Transverse colon (tissue), 4 donors: Measurements from ENCODE around the gene SRP14. TPM values are rescaled to one million over a fixed set of nuclear protein-coding genes. Genes with fewer than 3 reads are reported as not detected.

ENCODE experiments used
- DNase-seq: peaks from one replicate; pipeline ENCODE4 v3.0.0-alpha.2; 2019
- H3K27ac ChIP-seq, 4 donors: fragments of 200-600 bp; sonication (generic); 2 replicates each; pipeline ENCODE4 v1.5.1; 2016 to 2018; ENCODE audit warnings: inconsistent platforms in 4 of 4
- H3K27me3 ChIP-seq: fragments of 200-600 bp; sonication (generic); 2 replicates; pipeline ENCODE4 v1.5.1; 2017; ENCODE audit warnings: inconsistent platforms
- H3K36me3 ChIP-seq, 4 donors: fragments of 200-600 bp; sonication (generic); 2 replicates each; pipeline ENCODE4 v1.5.1; 2017 to 2019; ENCODE audit warnings: inconsistent platforms in 4 of 4
- H3K4me1 ChIP-seq, 4 donors: fragments of 200-600 bp; sonication (generic); 2 replicates each; pipeline ENCODE4 v1.5.1; 2017 to 2020; ENCODE audit warnings: inconsistent platforms in 4 of 4
- H3K4me3 ChIP-seq, 4 donors: fragments of 200-600 bp; sonication (generic); 1 replicate in 1 of 4; 2 replicates in 3 of 4; pipeline versions ENCODE4 v1.5.1 to v1.6.1; 2017 to 2019; ENCODE audit warnings: inconsistent platforms in 4 of 4
- H3K9me3 ChIP-seq, 2 donors: fragments of 200-600 bp; sonication (generic); 2 replicates each; pipeline ENCODE4 v1.5.1; 2017 to 2019; ENCODE audit warnings: inconsistent platforms in 2 of 2
- CTCF ChIP-seq, 5 experiments: fragments of 200-600 bp in 3 of 5; fragments of 450-650 bp in 2 of 5; sonication (generic) in 3 of 5; IDR thresholded peaks; 1 replicate in 2 of 5; 2 replicates in 3 of 5; pipeline ENCODE4 v1.5.1; 2016 to 2017; ENCODE audit warnings: antibody characterized with exemption in 5 of 5, inconsistent platforms in 3 of 5, mild to moderate bottlenecking in 2 of 5, moderate library complexity in 1 of 5
- EP300 ChIP-seq: sonication (generic); formaldehyde crosslinking; IDR thresholded peaks from one replicate; pipeline ENCODE4 v1.6.1; 2017; ENCODE audit warnings: antibody characterized with exemption, low read depth
- POLR2A ChIP-seq: fragments of 450-650 bp; IDR thresholded peaks from one replicate; pipeline ENCODE4 v1.6.1; 2016; ENCODE audit warnings: antibody characterized with exemption, mild to moderate bottlenecking, moderate library complexity
- POLR2AphosphoS5 ChIP-seq, 3 donors: sonication (generic); formaldehyde crosslinking; IDR thresholded peaks; one replicate each; pipeline ENCODE4 v1.6.1; 2016; ENCODE audit warnings: antibody characterized with exemption in 3 of 3
- WGBS, 2 donors: methylation state at CpG; one replicate each; pipeline ENCODE4 v1.1.5; 2018; ENCODE audit warnings: low coverage in 1 of 2; 5-methylcytosine and 5-hydroxymethylcytosine counted together
- in situ Hi-C, 4 donors: fragments of 200-750 bp; cut with MboI; loops; one replicate each; pipeline versions ENCODE4 v1.15.0 to v1.15.1; 2017; ENCODE audit warnings: low sequenced_read_pairs in 3 of 4, low pct_ligation_motif_present in 1 of 4, low pct_unique_long_range_greater_than_20kb in 1 of 4
- intact Hi-C: fragments of 100-400 bp; cut with DNase I; formaldehyde crosslinking; loops from one replicate; pipeline ENCODE4 v1.15.1; 2023; ENCODE audit warnings: low total_unique reads
- total RNA-seq, 4 donors: library from RNA; depleted of rRNA; stranded (reverse); fragments of >200 nt; gene quantifications; one replicate each; pipeline ENCODE4 v1.1.0, GENCODE V29; 2016

SRP14 gene
- total RNA-seq, 4 donors from 2014 or later: 216 to 511 (median 283) TPM

- no peak for DNase-seq
- H3K4me1 ChIP-seq: peaks cover 15 to 51% (median 49%) of the 10 kb centered on the region in 4 donors
- no peak overlapping the region for H3K4me3 ChIP-seq
- H3K27me3 ChIP-seq: no peaks in the 10 kb centered on the region
- 61% methylated on average over 3 of the region's 3 CpGs; no CpG with 5 or more reads in 1 of the 2 donors for WGBS, 2 donors
- in situ Hi-C loops: loop anchor here in 1 of 4 donors (10.0 kb wide), 1 partner anchor 50 kb away; the partner anchor contains the start of gene BMF
- TF ChIP-seq POLR2AphosphoS5 (IDR thresholded peaks at IDR 0.05) (no peak), POLR2A (no peak), CTCF (IDR thresholded peaks at IDR 0.05) (no peak), EP300 (no peak)
- no peaks in the 10 kb centered on the region for H3K9me3 ChIP-seq
- no peaks in the 10 kb centered on the region for H3K36me3 ChIP-seq
- peak overlapping the region; percentile 74 to 81 (median 80) for H3K27ac ChIP-seq
- intact Hi-C loops: no loop called here
These were observed 15.5 kb upstream of the SRP14 start for GRCh38 chr15:40054605-40054854.

- in situ Hi-C loops (loop anchor here in 1 of 4 donors (10.0 kb wide), 1 partner anchor 51 kb away; the partner anchor contains the start of gene BMF), intact Hi-C loops (no loop called here)
- Histone ChIP-seq H3K9me3 (no peaks in the 10 kb centered on the region), H3K36me3 (no peaks in the 10 kb centered on the region), H3K27ac (peak overlapping the region; percentile 74 to 81 (median 80)), H3K4me3 (no peak overlapping the region), H3K4me1 (peaks cover 15 to 55% (median 52%) of the 10 kb centered on the region in 4 donors), H3K27me3 (no peaks in the 10 kb centered on the region)
- TF ChIP-seq CTCF (IDR thresholded peaks at IDR 0.05): no peak
- peak in 1 of 3 donors; percentile 4 for TF ChIP-seq POLR2AphosphoS5 (IDR thresholded peaks at IDR 0.05)
- DNase-seq: no peak
- WGBS, 2 donors: 78% methylated on average over 13 of the region's 14 CpGs; no CpG with 5 or more reads in 1 of the 2 donors
These were observed 15.0 kb upstream of the SRP14 start for GRCh38 chr15:40053831-40054604.

GRCh38 chr15:40053079-40053830 is 14.3 kb upstream of the SRP14 start:
- in situ Hi-C loops (loop anchor here in 1 of 4 donors (10.0 kb wide), 1 partner anchor 52 kb away; the partner anchor contains the start of gene BMF), intact Hi-C loops (no loop called here)
- DNase-seq: no peak
- peaks cover 18 to 61% (median 58%) of the 10 kb centered on the region in 4 donors for H3K4me1 ChIP-seq
- H3K27me3 ChIP-seq: no peaks in the 10 kb centered on the region
- H3K27ac ChIP-seq: peak overlapping the region; percentile 74 to 81 (median 80)
- 66 to 70% methylated on average over 6 to 12 of the region's 12 CpGs for WGBS, 2 donors
- no peak overlapping the region for H3K4me3 ChIP-seq
- no peaks in the 10 kb centered on the region for H3K9me3 ChIP-seq
- no peak for TF ChIP-seq POLR2AphosphoS5 (IDR thresholded peaks at IDR 0.05)
- TF ChIP-seq CTCF (IDR thresholded peaks at IDR 0.05): no peak
- TF ChIP-seq EP300: no peak
- no peak for TF ChIP-seq POLR2A
- no peaks in the 10 kb centered on the region for H3K36me3 ChIP-seq

GRCh38 chr15:40052604-40053003 is 13.6 kb upstream of the SRP14 start:
- Histone ChIP-seq H3K4me3 (no peak overlapping the region), H3K4me1 (peaks cover 23 to 67% (median 62%) of the 10 kb centered on the region in 4 donors), H3K36me3 (no peaks in the 10 kb centered on the region), H3K9me3 (no peaks in the 10 kb centered on the region), H3K27me3 (no peaks in the 10 kb centered on the region), H3K27ac (peak overlapping the region; percentile 74 to 81 (median 80))
- peak; percentile 78 for DNase-seq
- in situ Hi-C loops (loop anchor here in 1 of 4 donors (10.0 kb wide), 1 partner anchor 52 kb away; the partner anchor contains the start of gene BMF), intact Hi-C loops (no loop called here)
- 37 to 50% methylated on average over 2 to 6 of the region's 6 CpGs for WGBS, 2 donors
- no peak for TF ChIP-seq POLR2A
- no peak for TF ChIP-seq CTCF (IDR thresholded peaks at IDR 0.05)
- no peak for TF ChIP-seq EP300
- TF ChIP-seq POLR2AphosphoS5 (IDR thresholded peaks at IDR 0.05): peak in 2 of 3 donors; percentile 46 to 67
